ENCODE measurements around the gene CPEB4. TPM values are rescaled to one million over a fixed set of nuclear protein-coding genes. Genes with fewer than 3 reads are reported as not detected.

The CPEB4 gene
- total RNA-seq, 1 experiment from 2014 or later = 8.7 TPM

- no peak overlapping the region for H4K8ac ChIP-seq (replicated peaks; ENCODE audit: insufficient read length, low read depth, low read length)
- no peak overlapping the region for H3K9ac ChIP-seq (ENCODE audit: extremely low read depth, insufficient read length, low read length)
- H3K79me2 ChIP-seq (ENCODE audit: insufficient read depth, low read length) = no peaks in the 10 kb centered on the region
- no peak overlapping the region for H2BK20ac ChIP-seq (ENCODE audit: low read depth, low read length, poor library complexity, severe bottlenecking)
- Mint-ChIP-seq H3K27ac (no peak overlapping the region), H3K9me3 (peaks cover 6 to 14% of the 10 kb centered on the region in 2 experiments; a peak in 4 of 5 replicates), H3K36me3 (ENCODE audit: insufficient read depth in 1 of 3, low read depth in 3 of 3) (no peaks in the 10 kb centered on the region), H3K4me1 (peaks cover 9 to 10% of the 10 kb centered on the region in 2 experiments), H3K27me3 (ENCODE audit: low read depth) (peaks cover 7% of the 10 kb centered on the region), H3K4me3 (no peak overlapping the region)
- H3K4me2 ChIP-seq (ENCODE audit: insufficient read depth, insufficient read length, low read length) = no peak overlapping the region
- H3K27ac ChIP-seq (ENCODE audit: insufficient read length, low read depth, low read length) = no peak overlapping the region
- H3K18ac ChIP-seq (ENCODE audit: insufficient read length, low read depth, low read length) = no peak overlapping the region
- H3K4ac ChIP-seq (ENCODE audit: low read depth, low read length) = no peak overlapping the region
- H3T11ph ChIP-seq (ENCODE audit: low read length) = no peak overlapping the region
- no peaks in the 10 kb centered on the region for H3K4me1 ChIP-seq (ENCODE audit: insufficient read depth, low read length)
- no peak overlapping the region for H2BK120ac ChIP-seq (ENCODE audit: low read depth, low read length, poor library complexity, severe bottlenecking)
- no peak overlapping the region for H3K14ac ChIP-seq (ENCODE audit: insufficient read depth, low read length)
- no peak overlapping the region for H3K23ac ChIP-seq (ENCODE audit: insufficient read length, low read depth, low read length)
- no peaks in the 10 kb centered on the region for H3K27me3 ChIP-seq (ENCODE audit: insufficient read depth, low read length)
- H2BK5ac ChIP-seq (ENCODE audit: insufficient read length, low read length) = no peak overlapping the region
- WGBS (ENCODE audit: extremely low coverage, insufficient read length, low lambda C conversion rate) = no CpG with 5 or more reads among the region's 3 CpGs
- TF ChIP-seq, protein P1, sequence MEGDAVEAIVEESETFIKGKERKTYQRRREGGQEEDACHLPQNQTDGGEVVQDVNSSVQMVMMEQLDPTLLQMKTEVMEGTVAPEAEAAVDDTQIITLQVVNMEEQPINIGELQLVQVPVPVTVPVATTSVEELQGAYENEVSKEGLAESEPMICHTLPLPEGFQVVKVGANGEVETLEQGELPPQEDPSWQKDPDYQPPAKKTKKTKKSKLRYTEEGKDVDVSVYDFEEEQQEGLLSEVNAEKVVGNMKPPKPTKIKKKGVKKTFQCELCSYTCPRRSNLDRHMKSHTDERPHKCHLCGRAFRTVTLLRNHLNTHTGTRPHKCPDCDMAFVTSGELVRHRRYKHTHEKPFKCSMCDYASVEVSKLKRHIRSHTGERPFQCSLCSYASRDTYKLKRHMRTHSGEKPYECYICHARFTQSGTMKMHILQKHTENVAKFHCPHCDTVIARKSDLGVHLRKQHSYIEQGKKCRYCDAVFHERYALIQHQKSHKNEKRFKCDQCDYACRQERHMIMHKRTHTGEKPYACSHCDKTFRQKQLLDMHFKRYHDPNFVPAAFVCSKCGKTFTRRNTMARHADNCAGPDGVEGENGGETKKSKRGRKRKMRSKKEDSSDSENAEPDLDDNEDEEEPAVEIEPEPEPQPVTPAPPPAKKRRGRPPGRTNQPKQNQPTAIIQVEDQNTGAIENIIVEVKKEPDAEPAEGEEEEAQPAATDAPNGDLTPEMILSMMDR (conservative IDR thresholded peaks at IDR 0.05) = no peak
- no peak overlapping the region for H2BK15ac ChIP-seq (ENCODE audit: low read depth, low read length)
- no peak overlapping the region for H4K5ac ChIP-seq (ENCODE audit: insufficient read length, low read depth, low read length)
- no peaks in the 10 kb centered on the region for H3K9me3 ChIP-seq (ENCODE audit: control insufficient read depth, low read depth, low read length)
- no peak overlapping the region for H4K91ac ChIP-seq (ENCODE audit: insufficient read length, low read depth, low read length)
- no peak overlapping the region for H3K56ac ChIP-seq (ENCODE audit: insufficient read length, low read depth, low read length)
- H3K79me1 ChIP-seq (ENCODE audit: insufficient read depth, low read depth, low read length, poor library complexity, severe bottlenecking) = no peaks in the 10 kb centered on the region
- H4K20me1 ChIP-seq (ENCODE audit: control insufficient read depth, insufficient read depth, insufficient read length) = no peaks in the 10 kb centered on the region
- no peak for DNase-seq
- no peak overlapping the region for H2BK12ac ChIP-seq (ENCODE audit: insufficient read length, low read depth, low read length)
- H2AK5ac ChIP-seq (ENCODE audit: insufficient read length, low read length) = no peak overlapping the region
- H2AFZ ChIP-seq (ENCODE audit: low read length) = no peak overlapping the region
- H3K23me2 ChIP-seq (ENCODE audit: insufficient read length, low read depth, low read length, poor library complexity, severe bottlenecking) = no peaks in the 10 kb centered on the region
Measured at GRCh38 chr5:173843794-173844193, 44.4 kb upstream of the CPEB4 start.

Measured in H9 (cell line).